Activated naive CD4-positive, alpha-beta T cell treated with Interleukin-2 at 50 U/mL for 16 hours (primary cell): Measurements from ENCODE around the gene PKM.

ENCODE experiments used
- DNase-seq: peaks from one replicate; pipeline ENCODE4 v3.0.0-alpha.2; 2020

The PKM gene

DNA sequence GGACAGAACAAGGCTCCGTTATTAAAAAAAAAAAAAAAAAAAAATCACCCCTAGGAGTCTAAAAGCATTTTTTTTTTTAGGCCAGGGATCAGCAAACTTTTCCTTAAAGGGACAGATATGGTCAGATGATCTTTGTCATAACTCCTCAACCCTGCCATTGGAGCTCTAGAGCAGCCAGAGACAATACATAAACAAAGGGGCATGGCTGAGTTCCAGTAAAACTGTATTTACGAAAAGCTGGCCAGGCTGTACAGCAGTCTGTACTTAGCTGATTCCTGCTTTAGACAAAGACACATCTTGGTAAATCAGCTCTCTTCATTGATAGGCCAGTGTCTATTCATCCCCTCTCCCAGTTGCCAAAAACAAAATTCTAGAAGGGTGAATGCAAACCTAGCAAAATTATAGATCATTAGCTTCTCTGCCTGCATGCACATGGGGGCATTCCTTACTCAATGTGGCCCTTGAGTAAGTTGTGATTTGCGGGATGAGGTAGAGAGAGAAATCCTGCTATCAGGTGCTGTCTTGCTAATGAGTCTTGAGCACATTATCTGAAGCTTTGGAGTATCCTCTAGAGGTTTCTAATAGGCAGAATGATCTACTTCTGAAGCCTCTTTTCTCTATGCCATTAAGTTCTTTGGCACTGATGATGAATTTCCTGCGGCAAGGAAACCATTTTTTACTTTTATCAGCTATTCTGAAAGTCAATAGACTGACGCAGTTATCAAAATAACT is 77.6 kb downstream of the PKM start:
- DNase-seq = no peak
